Globus pallidus (tissue), 1 donor: ENCODE results near the gene C5orf34.
A peak's percentile ranks its signal among the peaks of the same experiment; 100 is the strongest.
"Not testable (repeated sequence)": the region's sequence is repeated elsewhere in the genome, so short reads cannot be mapped to it uniquely, and the experiment has no call there.

Source experiments
- DNase-seq: peaks from one replicate; pipeline ENCODE4 v3.0.0-alpha.2; 2015; ENCODE audit warnings: low spot score

Gene C5orf34

GRCh38 chr5:43514816-43515677 is at the start of gene C5orf34:
C5orf34 (minus strand) TSS chr5:43515148; CDS start chr5:43509339, 5,809 bp downstream.
- peak; percentile 96 for DNase-seq

- DNase-seq = no peak
Observed at GRCh38 chr5:43564289-43564850, 49.4 kb upstream of the C5orf34 start.

GRCh38 chr5:43563321-43563720 is 48.4 kb upstream of the C5orf34 start:
- DNase-seq = no peak

GRCh38 chr5:43561356-43561755 is 46.4 kb upstream of the C5orf34 start:
- DNase-seq = no peak

- no peak for DNase-seq
Observed at GRCh38 chr5:43560128-43560527, 45.2 kb upstream of the C5orf34 start.

- peak; percentile 76 for DNase-seq
Observed at GRCh38 chr5:43556857-43557542, 42.1 kb upstream of the C5orf34 start, which contains the start of gene PAIP1. PAIP1 (minus strand) TSS chr5:43557077; CDS start chr5:43556846, 231 bp downstream.

- not testable (repeated sequence) for DNase-seq
Observed at GRCh38 chr5:43556607-43556856, 41.6 kb upstream of the C5orf34 start.

GRCh38 chr5:43555895-43556606 is 41.1 kb upstream of the C5orf34 start:
- DNase-seq = peak; percentile 27

GRCh38 chr5:43554497-43554896 is 39.5 kb upstream of the C5orf34 start:
- DNase-seq = no peak

- no peak for DNase-seq
Observed at GRCh38 chr5:43553381-43553780, 38.4 kb upstream of the C5orf34 start.

- no peak for DNase-seq
Observed at GRCh38 chr5:43551731-43552130, 36.8 kb upstream of the C5orf34 start.

- DNase-seq = not testable (repeated sequence)
Observed at GRCh38 chr5:43549272-43549671, 34.3 kb upstream of the C5orf34 start.

GRCh38 chr5:43548358-43548757 is 33.4 kb upstream of the C5orf34 start:
- no peak for DNase-seq

- DNase-seq = no peak
Observed at GRCh38 chr5:43547532-43547931, 32.6 kb upstream of the C5orf34 start.

- DNase-seq = no peak
Observed at GRCh38 chr5:43543434-43543833, 28.5 kb upstream of the C5orf34 start.

- no peak for DNase-seq
Observed at GRCh38 chr5:43540746-43541145, 25.8 kb upstream of the C5orf34 start.

GRCh38 chr5:43536972-43537371 is 22.0 kb upstream of the C5orf34 start:
- no peak for DNase-seq

- no peak for DNase-seq
Observed at GRCh38 chr5:43533646-43534045, 18.7 kb upstream of the C5orf34 start.

- no peak for DNase-seq
Observed at GRCh38 chr5:43530648-43531047, 15.7 kb upstream of the C5orf34 start.

- no peak for DNase-seq
Observed at GRCh38 chr5:43523662-43524072, 8.7 kb upstream of the C5orf34 start.

- DNase-seq = no peak
Observed at GRCh38 chr5:43520615-43521014, 5.7 kb upstream of the C5orf34 start.

- no peak for DNase-seq
Observed at GRCh38 chr5:43515678-43516048, 715 bp upstream of the C5orf34 start.

GRCh38 chr5:43514471-43514815 is 505 bp downstream of the C5orf34 start:
- no peak for DNase-seq
